Activated T-cell treated with anti-CD3 and anti-CD28 coated beads, Interleukin-2, amount 50 U/mL, for 4 hours (primary cell): Measurements from ENCODE around the gene MACROD2. TPM values are rescaled to one million over a fixed set of nuclear protein-coding genes. Genes with fewer than 3 reads are reported as not detected.
"Not testable (repeated sequence)": the region's sequence is repeated elsewhere in the genome, so short reads cannot be mapped to it uniquely, and the experiment has no call there.

Experiments used
- ATAC-seq, 2 donors: fragments of 200-7000 bp; cut with Tn5 transposase; one replicate each; pipeline ENCODE4 v1.10.0; 2021
- DNase-seq: peaks from one replicate; pipeline ENCODE4 v3.0.0-alpha.2; 2020
- H3K27me3 Mint-ChIP-seq: one replicate; pipeline ENCODE4 v1.8.0; 2021; ENCODE audit warnings: low read depth, mixed read lengths
- H3K36me3 Mint-ChIP-seq: one replicate; pipeline ENCODE4 v1.8.0; 2022; ENCODE audit warnings: mixed read lengths; ENCODE audit not compliant: insufficient read depth
- H3K4me1 Mint-ChIP-seq: one replicate; pipeline ENCODE4 v1.8.0; 2021; ENCODE audit warnings: low read depth, mixed read lengths
- H3K4me3 Mint-ChIP-seq: one replicate; pipeline ENCODE4 v1.8.0; 2021; ENCODE audit warnings: mild to moderate bottlenecking, moderate library complexity, mixed read lengths
- H3K9me3 Mint-ChIP-seq: one replicate; pipeline ENCODE4 v1.8.0; 2021; ENCODE audit warnings: mixed read lengths
- total RNA-seq, 3 donors: library from RNA; stranded (reverse); gene quantifications; one replicate each; pipeline ENCODE4 v1.2.1, GENCODE V29; 2021

The MACROD2 gene
- total RNA-seq, 3 donors from 2014 or later = 0.10 TPM; not detected in 2

- DNase-seq (no peak), ATAC-seq (no peak)
- Mint-ChIP-seq H3K36me3 (no peaks in the 10 kb centered on the region), H3K27me3 (no peaks in the 10 kb centered on the region), H3K4me1 (no peaks in the 10 kb centered on the region), H3K4me3 (no peak overlapping the region), H3K9me3 (peaks cover 13% of the 10 kb centered on the region)
Observed at GRCh38 chr20:15098351-15098750, 1103.0 kb downstream of the MACROD2 start.

- no peak for DNase-seq
- no peak for ATAC-seq
- Mint-ChIP-seq H3K36me3 (no peaks in the 10 kb centered on the region), H3K4me3 (no peak overlapping the region), H3K4me1 (no peaks in the 10 kb centered on the region), H3K9me3 (peaks cover 18% of the 10 kb centered on the region), H3K27me3 (no peaks in the 10 kb centered on the region)
Observed at GRCh38 chr20:15099130-15099529, 1103.8 kb downstream of the MACROD2 start.

- Mint-ChIP-seq H3K27me3 (no peaks in the 10 kb centered on the region), H3K36me3 (no peaks in the 10 kb centered on the region), H3K4me3 (no peak overlapping the region), H3K4me1 (no peaks in the 10 kb centered on the region), H3K9me3 (peaks cover 21% of the 10 kb centered on the region)
- DNase-seq (no peak), ATAC-seq (no peak)
Observed at GRCh38 chr20:15100506-15101160, 1105.3 kb downstream of the MACROD2 start.

DNA sequence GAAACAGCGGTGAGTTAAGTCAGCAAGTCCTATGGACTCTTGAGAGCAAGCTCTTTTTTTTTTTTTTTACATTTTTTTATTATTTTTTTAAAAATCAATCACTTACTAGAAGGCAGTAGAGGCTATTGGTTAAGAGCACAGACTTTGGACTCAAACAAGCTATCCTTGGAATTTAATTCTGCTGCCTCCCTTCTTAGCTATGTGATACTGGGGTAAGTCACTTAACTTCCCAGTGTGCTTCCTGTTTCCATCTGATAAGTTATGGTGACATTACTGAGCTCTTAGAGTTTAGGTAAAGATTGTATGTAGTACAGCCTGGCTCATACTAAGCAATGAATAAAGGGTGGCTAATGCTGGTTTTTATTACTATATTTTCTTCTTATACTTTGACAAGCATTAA, 1112.6 kb downstream of the MACROD2 start:
- no peak for ATAC-seq
- DNase-seq = no peak
- no peaks in the 10 kb centered on the region for H3K36me3 Mint-ChIP-seq
- H3K4me1 Mint-ChIP-seq = no peaks in the 10 kb centered on the region
- peaks cover 19% of the 10 kb centered on the region for H3K9me3 Mint-ChIP-seq
- H3K27me3 Mint-ChIP-seq = no peaks in the 10 kb centered on the region
- H3K4me3 Mint-ChIP-seq = no peak overlapping the region

DNA sequence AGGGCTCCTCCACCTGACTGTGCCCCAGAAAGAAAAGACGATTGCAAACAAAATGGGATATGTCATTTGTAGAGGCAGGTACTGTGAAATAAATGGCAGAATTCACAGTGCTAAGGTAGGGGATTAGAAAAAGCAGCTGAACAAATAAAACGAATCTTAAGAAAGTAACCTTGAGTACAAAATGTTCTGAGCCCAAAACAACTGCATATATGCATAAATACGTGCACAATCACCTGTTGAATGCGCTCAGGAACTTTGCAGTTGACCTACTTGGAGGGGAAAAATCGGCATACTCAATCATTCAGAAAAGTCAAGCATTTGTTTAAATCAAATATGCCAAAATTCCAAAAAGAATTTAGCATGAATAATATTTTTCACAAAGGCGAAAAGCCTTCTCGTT, 1114.2 kb downstream of the MACROD2 start:
- Mint-ChIP-seq H3K36me3 (no peaks in the 10 kb centered on the region), H3K4me3 (no peak overlapping the region), H3K9me3 (peaks cover 17% of the 10 kb centered on the region), H3K27me3 (no peaks in the 10 kb centered on the region), H3K4me1 (no peaks in the 10 kb centered on the region)
- DNase-seq (no peak), ATAC-seq (no peak)

DNA sequence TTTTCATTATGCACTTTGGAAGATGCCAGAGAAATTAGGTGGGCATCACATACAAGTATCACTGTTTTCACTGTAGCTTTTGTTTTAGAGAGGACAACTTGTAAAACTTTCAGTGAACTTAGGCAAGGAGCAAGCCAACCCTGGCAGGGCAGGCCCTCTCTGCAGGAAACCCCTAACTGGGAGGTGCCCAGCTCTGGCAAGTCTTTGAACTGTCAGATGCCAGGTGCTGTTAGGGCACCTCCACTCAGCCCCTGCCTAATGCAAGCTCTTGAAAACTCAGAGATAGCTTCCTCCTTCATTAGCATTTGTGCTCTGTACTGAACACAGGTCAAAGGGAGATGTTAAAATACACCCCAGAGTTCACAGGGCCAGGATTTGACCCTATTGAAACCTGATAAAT, 1116.3 kb downstream of the MACROD2 start:
- no peak for ATAC-seq
- Mint-ChIP-seq H3K4me1 (no peaks in the 10 kb centered on the region), H3K36me3 (no peaks in the 10 kb centered on the region), H3K27me3 (no peaks in the 10 kb centered on the region), H3K9me3 (peaks cover 14% of the 10 kb centered on the region), H3K4me3 (no peak overlapping the region)
- DNase-seq = no peak

GRCh38 chr20:15113144-15113773, 1117.9 kb downstream of the MACROD2 start:
- ATAC-seq (no peak), DNase-seq (no peak)
- H3K27me3 Mint-ChIP-seq = no peaks in the 10 kb centered on the region
- no peaks in the 10 kb centered on the region for H3K4me1 Mint-ChIP-seq
- H3K4me3 Mint-ChIP-seq = no peak overlapping the region
- no peaks in the 10 kb centered on the region for H3K36me3 Mint-ChIP-seq
- peaks cover 19% of the 10 kb centered on the region for H3K9me3 Mint-ChIP-seq

DNA sequence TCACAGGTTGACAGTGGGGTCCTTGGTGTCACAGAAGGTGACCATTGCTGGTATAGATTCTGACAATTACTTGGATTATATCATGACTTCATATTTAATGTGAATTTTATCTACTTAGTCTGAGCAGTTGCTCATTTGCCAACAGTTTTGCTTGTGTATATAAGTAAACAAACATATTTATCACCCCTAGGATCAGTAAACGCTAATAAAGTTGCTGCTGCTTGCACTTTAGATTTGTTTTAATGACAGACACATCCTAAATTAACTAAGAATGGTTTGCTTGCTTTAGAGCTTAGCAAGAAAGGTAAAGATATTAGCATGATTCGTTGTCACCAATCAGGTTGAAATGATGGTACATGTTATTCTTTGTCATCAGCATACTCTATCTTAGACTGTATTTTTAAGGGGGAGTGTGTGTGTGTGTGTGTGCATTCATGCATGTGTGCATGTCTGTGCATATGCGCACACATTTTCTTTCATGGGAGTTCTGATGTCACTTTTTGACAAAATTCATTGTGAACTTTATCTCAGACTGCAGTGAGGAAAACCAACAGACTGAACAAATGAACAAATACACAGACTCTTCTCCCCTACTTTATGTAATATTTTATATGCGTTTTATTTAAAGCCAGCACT, 1124.7 kb downstream of the MACROD2 start:
- H3K9me3 Mint-ChIP-seq = peaks cover 15% of the 10 kb centered on the region
- no peaks in the 10 kb centered on the region for H3K36me3 Mint-ChIP-seq
- no peak overlapping the region for H3K4me3 Mint-ChIP-seq
- ATAC-seq (no peak), DNase-seq (no peak)
- H3K27me3 Mint-ChIP-seq = no peaks in the 10 kb centered on the region
- no peaks in the 10 kb centered on the region for H3K4me1 Mint-ChIP-seq

DNA sequence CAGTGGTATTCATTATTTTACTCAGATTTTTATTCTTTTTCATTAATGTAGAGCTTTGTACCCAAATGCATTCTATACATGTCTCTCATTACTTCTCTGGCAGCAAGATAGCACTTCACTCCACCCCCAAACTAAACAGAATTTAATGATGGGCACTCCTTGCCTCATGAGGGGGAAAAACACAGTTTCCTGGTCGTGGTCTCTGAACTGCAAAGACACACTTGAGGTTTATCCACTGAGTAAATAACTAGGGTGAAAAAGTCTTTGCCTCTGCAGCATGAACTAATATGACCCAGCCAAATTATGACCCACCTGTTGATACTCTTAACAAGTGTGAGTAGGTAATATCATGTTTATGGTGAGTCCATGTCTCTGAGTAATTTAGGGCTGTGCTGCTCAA, 1127.3 kb downstream of the MACROD2 start:
- H3K27me3 Mint-ChIP-seq = no peaks in the 10 kb centered on the region
- DNase-seq (no peak), ATAC-seq (no peak)
- H3K9me3 Mint-ChIP-seq = peaks cover 13% of the 10 kb centered on the region
- no peak overlapping the region for H3K4me3 Mint-ChIP-seq
- no peaks in the 10 kb centered on the region for H3K36me3 Mint-ChIP-seq
- H3K4me1 Mint-ChIP-seq = no peaks in the 10 kb centered on the region

- ATAC-seq (no peak), DNase-seq (no peak)
- Mint-ChIP-seq H3K9me3 (peaks cover 8% of the 10 kb centered on the region), H3K4me3 (no peak overlapping the region), H3K27me3 (no peaks in the 10 kb centered on the region), H3K36me3 (no peaks in the 10 kb centered on the region), H3K4me1 (no peaks in the 10 kb centered on the region)
Observed at GRCh38 chr20:15131176-15131575, 1135.9 kb downstream of the MACROD2 start.

DNA sequence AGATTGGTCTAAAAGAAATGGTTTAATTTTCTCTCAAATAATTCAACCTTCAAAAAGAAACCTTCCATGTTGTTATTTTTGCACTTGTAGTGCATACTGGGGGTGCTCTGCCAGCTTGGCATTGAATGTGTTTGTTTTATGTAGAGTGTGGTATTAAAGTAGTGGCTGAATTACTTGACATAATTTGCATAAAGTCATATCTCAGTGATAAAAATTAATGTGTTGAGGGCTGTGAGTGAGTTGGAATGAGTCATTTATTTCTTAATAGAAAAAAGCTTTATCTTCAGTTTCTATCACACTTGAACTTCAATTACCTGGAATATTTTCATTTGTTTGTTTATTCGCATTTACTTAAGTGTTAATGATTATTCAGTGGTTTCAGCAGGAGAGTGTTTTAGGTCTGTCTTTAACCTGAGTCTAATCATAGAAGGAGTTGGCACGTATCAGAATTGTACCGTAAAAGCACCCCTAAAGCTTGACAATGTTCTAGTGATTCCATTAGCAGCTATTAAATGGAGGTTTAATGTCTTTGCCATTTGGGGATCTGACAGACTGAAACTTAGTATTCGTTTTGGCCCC, 1143.3 kb downstream of the MACROD2 start:
- Mint-ChIP-seq H3K27me3 (no peaks in the 10 kb centered on the region), H3K4me1 (no peaks in the 10 kb centered on the region), H3K36me3 (no peaks in the 10 kb centered on the region), H3K4me3 (no peak overlapping the region), H3K9me3 (peaks cover 17% of the 10 kb centered on the region)
- ATAC-seq (no peak), DNase-seq (no peak)

DNA sequence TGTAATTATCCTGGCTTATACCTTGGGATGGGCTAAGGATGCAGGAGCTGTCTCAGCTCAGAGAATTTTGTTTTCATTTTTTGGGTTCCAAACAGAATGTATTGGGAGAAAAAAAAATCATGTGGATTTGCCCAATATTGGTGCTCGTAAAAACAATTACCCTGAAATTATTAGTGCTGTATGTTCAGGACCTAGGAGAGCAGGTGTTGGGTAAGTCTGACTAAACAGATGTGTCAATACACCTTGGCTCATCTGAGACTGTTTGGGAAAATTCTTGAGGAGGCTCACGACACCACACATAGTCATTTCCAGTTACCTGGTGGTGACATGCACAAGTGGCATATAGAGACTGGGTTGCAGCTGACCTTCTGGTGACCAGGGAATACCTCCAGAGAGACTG, 1144.2 kb downstream of the MACROD2 start:
- Mint-ChIP-seq H3K4me1 (no peaks in the 10 kb centered on the region), H3K27me3 (no peaks in the 10 kb centered on the region), H3K4me3 (no peak overlapping the region), H3K9me3 (peaks cover 17% of the 10 kb centered on the region), H3K36me3 (no peaks in the 10 kb centered on the region)
- DNase-seq = no peak
- no peak for ATAC-seq

GRCh38 chr20:15140286-15140685, 1145.0 kb downstream of the MACROD2 start:
- DNase-seq (no peak), ATAC-seq (no peak)
- no peaks in the 10 kb centered on the region for H3K4me1 Mint-ChIP-seq
- H3K36me3 Mint-ChIP-seq = no peaks in the 10 kb centered on the region
- H3K9me3 Mint-ChIP-seq = peaks cover 17% of the 10 kb centered on the region
- H3K27me3 Mint-ChIP-seq = no peaks in the 10 kb centered on the region
- no peak overlapping the region for H3K4me3 Mint-ChIP-seq

GRCh38 chr20:15140940-15141339, 1145.6 kb downstream of the MACROD2 start:
- not testable (repeated sequence) for H3K27me3 Mint-ChIP-seq, H3K4me3 Mint-ChIP-seq, H3K36me3 Mint-ChIP-seq, DNase-seq, H3K4me1 Mint-ChIP-seq, ATAC-seq
- peaks cover 17% of the 10 kb centered on the region for H3K9me3 Mint-ChIP-seq

DNA sequence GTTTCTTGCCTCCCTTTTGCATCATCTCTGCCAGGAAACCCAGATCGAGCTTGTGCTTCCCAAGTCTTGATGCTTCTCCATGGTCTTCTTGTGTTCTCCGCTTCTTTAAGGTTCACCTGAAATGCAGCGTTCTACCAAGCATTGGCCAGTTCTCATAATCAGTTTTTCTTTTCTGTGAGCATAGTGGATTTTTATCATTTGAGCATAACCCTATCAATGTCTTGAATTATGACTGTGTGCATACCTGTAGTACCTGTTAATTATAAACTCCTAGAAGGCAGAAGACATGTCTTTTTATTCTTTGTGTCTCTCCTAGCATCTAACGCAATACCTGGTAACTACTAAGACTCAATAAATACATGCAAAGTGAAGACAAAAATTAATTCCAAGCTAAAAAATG, 1146.5 kb downstream of the MACROD2 start:
- Mint-ChIP-seq H3K36me3 (no peaks in the 10 kb centered on the region), H3K4me3 (no peak overlapping the region)
- no peak for ATAC-seq

More for the DNA sequence above, 1146.5 kb downstream of the MACROD2 start:
- no peaks in the 10 kb centered on the region for H3K27me3 Mint-ChIP-seq
- H3K4me1 Mint-ChIP-seq = no peaks in the 10 kb centered on the region
- DNase-seq = no peak
- H3K9me3 Mint-ChIP-seq = peaks cover 21% of the 10 kb centered on the region
